ENCODE results near the gene PFKL.
"Not testable (repeated sequence)": the region's sequence is repeated elsewhere in the genome, so short reads cannot be mapped to it uniquely, and the experiment has no call there.

The PFKL gene

GRCh38 chr21:44269090-44269489 lies 30.8 kb upstream of the PFKL start:
- Mint-ChIP-seq H3K4me3 (no peak overlapping the region), H3K9me3 (no peaks in the 10 kb centered on the region), H3K4me1 (no peaks in the 10 kb centered on the region), H3K27ac (no peak overlapping the region), H3K36me3 (no peaks in the 10 kb centered on the region), H3K27me3 (no peaks in the 10 kb centered on the region)

GRCh38 chr21:44271558-44272283 lies 28.1 kb upstream of the PFKL start:
- no peak overlapping the region for H3K4me3 Mint-ChIP-seq
- no peaks in the 10 kb centered on the region for H3K27me3 Mint-ChIP-seq
- H3K9me3 Mint-ChIP-seq, result no peaks in the 10 kb centered on the region
- no peaks in the 10 kb centered on the region for H3K36me3 Mint-ChIP-seq
- no peaks in the 10 kb centered on the region for H3K4me1 Mint-ChIP-seq
- H3K27ac Mint-ChIP-seq, result no peak overlapping the region

- Mint-ChIP-seq H3K4me3 (no peak overlapping the region), H3K27ac (no peak overlapping the region), H3K36me3 (no peaks in the 10 kb centered on the region), H3K4me1 (no peaks in the 10 kb centered on the region), H3K9me3 (no peaks in the 10 kb centered on the region), H3K27me3 (no peaks in the 10 kb centered on the region)
Measured at GRCh38 chr21:44272284-44272858, 27.5 kb upstream of the PFKL start.

GRCh38 chr21:44273046-44273445 lies 26.8 kb upstream of the PFKL start:
- Mint-ChIP-seq H3K4me3 (no peak overlapping the region), H3K36me3 (no peaks in the 10 kb centered on the region), H3K4me1 (no peaks in the 10 kb centered on the region), H3K27me3 (no peaks in the 10 kb centered on the region), H3K27ac (no peak overlapping the region), H3K9me3 (no peaks in the 10 kb centered on the region)

GRCh38 chr21:44275041-44275440 lies 24.8 kb upstream of the PFKL start:
- Mint-ChIP-seq H3K4me1 (no peaks in the 10 kb centered on the region), H3K36me3 (no peaks in the 10 kb centered on the region), H3K9me3 (no peaks in the 10 kb centered on the region), H3K27me3 (no peaks in the 10 kb centered on the region), H3K27ac (no peak overlapping the region), H3K4me3 (no peak overlapping the region)

- Mint-ChIP-seq H3K27me3 (no peaks in the 10 kb centered on the region), H3K4me1 (no peaks in the 10 kb centered on the region), H3K36me3 (no peaks in the 10 kb centered on the region), H3K4me3 (no peak overlapping the region), H3K27ac (no peak overlapping the region), H3K9me3 (no peaks in the 10 kb centered on the region)
Measured at GRCh38 chr21:44279354-44280260, 20.2 kb upstream of the PFKL start.

- no peak overlapping the region for H3K27ac Mint-ChIP-seq
- H3K4me1 Mint-ChIP-seq, result no peaks in the 10 kb centered on the region
Measured at GRCh38 chr21:44281801-44282200, 18.1 kb upstream of the PFKL start.

GRCh38 chr21:44282370-44282769 lies 17.5 kb upstream of the PFKL start:
- H3K9me3 Mint-ChIP-seq, result no peaks in the 10 kb centered on the region
- no peak overlapping the region for H3K27ac Mint-ChIP-seq
- no peaks in the 10 kb centered on the region for H3K27me3 Mint-ChIP-seq
- H3K36me3 Mint-ChIP-seq, result no peaks in the 10 kb centered on the region
- no peak overlapping the region for H3K4me3 Mint-ChIP-seq
- no peaks in the 10 kb centered on the region for H3K4me1 Mint-ChIP-seq

More at GRCh38 chr21:44281801-44282200, 18.1 kb upstream of the PFKL start:
- H3K36me3 Mint-ChIP-seq, result no peaks in the 10 kb centered on the region
- no peak overlapping the region for H3K4me3 Mint-ChIP-seq
- no peaks in the 10 kb centered on the region for H3K27me3 Mint-ChIP-seq
- no peaks in the 10 kb centered on the region for H3K9me3 Mint-ChIP-seq

GRCh38 chr21:44283211-44283785 lies 16.6 kb upstream of the PFKL start:
- H3K36me3 Mint-ChIP-seq, H3K4me1 Mint-ChIP-seq, H3K27me3 Mint-ChIP-seq, H3K27ac Mint-ChIP-seq, H3K4me3 Mint-ChIP-seq, H3K9me3 Mint-ChIP-seq: not testable (repeated sequence)

- no peaks in the 10 kb centered on the region for H3K9me3 Mint-ChIP-seq
- H3K27me3 Mint-ChIP-seq, result peaks cover 2% of the 10 kb centered on the region
- H3K36me3 Mint-ChIP-seq, result no peaks in the 10 kb centered on the region
- no peak overlapping the region for H3K27ac Mint-ChIP-seq
- no peaks in the 10 kb centered on the region for H3K4me1 Mint-ChIP-seq
- no peak overlapping the region for H3K4me3 Mint-ChIP-seq
Measured at GRCh38 chr21:44283948-44284347, 15.9 kb upstream of the PFKL start.

GRCh38 chr21:44285138-44285992 lies 14.5 kb upstream of the PFKL start, which contains the start of gene AIRE:
Gene AIRE (plus strand): TSS chr21:44285876. CDS start chr21:44286007, 131 bp downstream.
- H3K27ac Mint-ChIP-seq, result no peak within 1 kb of the TSS
- H3K9me3 Mint-ChIP-seq, result no peaks in the 10 kb centered on the region
- peaks cover 2% of the 10 kb centered on the region for H3K27me3 Mint-ChIP-seq
- no peaks in the 10 kb centered on the region for H3K36me3 Mint-ChIP-seq
- H3K4me3 Mint-ChIP-seq, result no peak within 1 kb of the TSS
- no peaks in the 10 kb centered on the region for H3K4me1 Mint-ChIP-seq

GRCh38 chr21:44286086-44286715 lies 13.7 kb upstream of the PFKL start:
- Mint-ChIP-seq H3K27ac (no peak overlapping the region), H3K9me3 (no peaks in the 10 kb centered on the region), H3K36me3 (no peaks in the 10 kb centered on the region), H3K4me1 (no peaks in the 10 kb centered on the region), H3K4me3 (no peak overlapping the region), H3K27me3 (peaks cover 2% of the 10 kb centered on the region)

- H3K4me1 Mint-ChIP-seq, result no peaks in the 10 kb centered on the region
- no peak overlapping the region for H3K4me3 Mint-ChIP-seq
- H3K9me3 Mint-ChIP-seq, result no peaks in the 10 kb centered on the region
- no peaks in the 10 kb centered on the region for H3K36me3 Mint-ChIP-seq
- peaks cover 2% of the 10 kb centered on the region for H3K27me3 Mint-ChIP-seq
- H3K27ac Mint-ChIP-seq, result no peak overlapping the region
Measured at GRCh38 chr21:44286716-44287632, 12.9 kb upstream of the PFKL start.

All from activated naive CD4-positive, alpha-beta T cell treated with anti-CD3 and anti-CD28 coated beads, Interleukin-2, amount 50 U/mL, for 24 hours (primary cell).